Endothelial cell of umbilical vein (primary cell): ENCODE results near the gene CAPN8. TPM values are rescaled to one million over a fixed set of nuclear protein-coding genes. Genes with fewer than 3 reads are reported as not detected.

ENCODE experiments used
- BruUV-seq: library from RNA; stranded (reverse); fragments of 400-500 nt; replicated peaks from 2 replicates; lab custom pipeline; 2021; lab: Mats Ljungman, UMichigan
- CTCF ChIA-PET: fragments of 300-600, 350-600 bp; sonication (Branson Sonifier 250); formaldehyde crosslinking; loops from one replicate; lab custom pipeline; 2021; ENCODE audit warnings: antibody characterized with exemption, inconsistent platforms; lab: Charles Lee
- POLR2A ChIA-PET: fragments of 300-600, 350-600 bp; sonication (Branson Sonifier 250); formaldehyde crosslinking; loops from one replicate; lab custom pipeline; 2021; ENCODE audit warnings: antibody characterized with exemption, inconsistent platforms; lab: Charles Lee
- DNase-seq: peaks from one replicate; pipeline ENCODE4 v3.0.0-alpha.2; 2011; ENCODE audit warnings: low read depth, low spot score
- FAIRE-seq: peaks from 2 replicates; lab custom pipeline; 2011; peaks lifted over from hg19 to GRCh38; lab: Jason Lieb, UNC
- H2AFZ ChIP-seq: 2 replicates; pipeline ENCODE4 v1.6.0; 2012; ENCODE audit warnings: low read depth, low read length, control low read depth, inconsistent platforms
- H3K27ac ChIP-seq: 2 replicates; pipeline ENCODE4 v1.5.1; 2011; ENCODE audit warnings: low read depth, mild to moderate bottlenecking, control low read depth, low read length, moderate library complexity; ENCODE audit not compliant: insufficient read depth
- H3K27me3 ChIP-seq, 2 experiments: 2 replicates each; pipeline versions ENCODE4 v1.6.0 to v1.6.1; 2011; ENCODE audit warnings: low read length in 2 of 2, mixed read lengths in 1 of 2; ENCODE audit not compliant: control insufficient read depth in 2 of 2, insufficient read depth in 2 of 2
- H3K36me3 ChIP-seq, 2 experiments: 2 replicates in 1 of 2; 3 replicates in 1 of 2; pipeline ENCODE4 v1.5.1; 2011; ENCODE audit warnings: low read length in 2 of 2, mild to moderate bottlenecking in 1 of 2, moderate library complexity in 1 of 2; ENCODE audit not compliant: control insufficient read depth in 2 of 2, insufficient read depth in 2 of 2; ENCODE audit errors: extremely low read depth in 1 of 2
- H3K4me1 ChIP-seq: 3 replicates; pipeline ENCODE4 v1.5.1; 2011; ENCODE audit warnings: mild to moderate bottlenecking, low read length; ENCODE audit not compliant: control insufficient read depth, insufficient read depth; ENCODE audit errors: extremely low read depth
- H3K4me2 ChIP-seq: 2 replicates; pipeline ENCODE4 v1.6.1; 2011; ENCODE audit warnings: low read length, control low read depth, mixed read lengths; ENCODE audit not compliant: insufficient read depth
- H3K4me3 ChIP-seq, 3 experiments: fragments of 200-600 bp in 1 of 3; sonication (generic), shearing (Covaris generic) in 1 of 3; replicated peaks in 1 of 3; 2 replicates each; pipeline ENCODE4 v1.5.1; 2011 to 2016; ENCODE audit warnings: control low read depth in 3 of 3, low read length in 3 of 3, mild to moderate bottlenecking in 2 of 3, inconsistent platforms in 1 of 3, low read depth in 1 of 3, moderate library complexity in 1 of 3; ENCODE audit not compliant: insufficient read depth in 1 of 3
- H3K79me2 ChIP-seq: 2 replicates; pipeline ENCODE4 v1.6.0; 2012; ENCODE audit warnings: low read length, inconsistent platforms; ENCODE audit not compliant: control insufficient read depth, insufficient read depth
- H3K9ac ChIP-seq: replicated peaks from 2 replicates; pipeline ENCODE3; 2011; ENCODE audit warnings: low read length, control low read depth; ENCODE audit not compliant: insufficient read depth; ENCODE audit errors: extremely low read depth
- H3K9me1 ChIP-seq: replicated peaks from 3 replicates; pipeline ENCODE4 v1.6.0; 2011; ENCODE audit warnings: mild to moderate bottlenecking, low read length; ENCODE audit not compliant: control insufficient read depth, insufficient read depth; ENCODE audit errors: extremely low read depth
- H3K9me3 ChIP-seq: replicated peaks from 2 replicates; pipeline ENCODE4 v1.5.1; 2012; ENCODE audit warnings: low read length, inconsistent platforms; ENCODE audit not compliant: control insufficient read depth, insufficient read depth
- H4K20me1 ChIP-seq: replicated peaks from 2 replicates; pipeline ENCODE3; 2011; ENCODE audit warnings: mild to moderate bottlenecking, low read length; ENCODE audit not compliant: control insufficient read depth, insufficient read depth; ENCODE audit errors: extremely low read depth
- EZH2 ChIP-seq: IDR thresholded peaks from 2 replicates; pipeline ENCODE4 v1.6.1; 2012; ENCODE audit warnings: borderline replicate concordance, low read depth, mild to moderate bottlenecking, moderate library complexity, low read length, inconsistent platforms; ENCODE audit not compliant: severe bottlenecking
- FOS ChIP-seq: IDR thresholded peaks from 2 replicates; pipeline ENCODE4 v1.6.1; 2011; ENCODE audit warnings: mild to moderate bottlenecking, low read length, moderate library complexity, borderline replicate concordance; ENCODE audit not compliant: insufficient read depth
- GATA2 ChIP-seq: IDR thresholded peaks from 2 replicates; pipeline ENCODE4 v1.7.0; 2011; ENCODE audit warnings: low read depth, mild to moderate bottlenecking, moderate library complexity, mixed read lengths, low read length; ENCODE audit not compliant: insufficient read length, insufficient read depth
- JUN ChIP-seq: IDR thresholded peaks from 2 replicates; pipeline ENCODE4 v1.6.1; 2011; ENCODE audit warnings: borderline replicate concordance, low read depth; ENCODE audit not compliant: insufficient read length, insufficient read depth
- MYC ChIP-seq: IDR thresholded peaks from one replicate; pipeline ENCODE4 v1.6.1; 2011; ENCODE audit warnings: mild to moderate bottlenecking, low read depth, low read length
- POLR2A ChIP-seq: IDR thresholded peaks from 2 replicates; pipeline ENCODE4 v1.6.1; 2012; ENCODE audit warnings: low read depth, mild to moderate bottlenecking, control low read depth, low read length
- POLR2AphosphoS5 ChIP-seq: IDR thresholded peaks from 2 replicates; pipeline ENCODE4 v1.6.1; 2012; ENCODE audit warnings: low read depth, mild to moderate bottlenecking, control low read depth, low read length, moderate library complexity; ENCODE audit not compliant: insufficient read depth
- dilution Hi-C: fragments of 300-500 bp; cut with MboI; formaldehyde crosslinking; loops from one replicate; pipeline ENCODE4 v1.15.0; 2019; ENCODE audit warnings: low sequenced_read_pairs; ENCODE audit not compliant: extremely low pct_ligation_motif_present
- intact Hi-C: fragments of 100-400 bp; cut with micrococcal nuclease; formaldehyde crosslinking; loops from one replicate; pipeline ENCODE4 v1.10.0; 2022
- polyA plus RNA-seq, 4 experiments: library from polyadenylated mRNA; depleted of rRNA in 3 of 4; stranded (reverse) in 3 of 4; unstranded in 1 of 4; fragments of >200 nt; gene quantifications; 2 replicates each; pipeline versions ENCODE4 v1.2.1 to v1.2.3, GENCODE V29; 2011 to 2012; ENCODE audit warnings: missing spikeins in 1 of 4
- total RNA-seq: library from RNA; stranded (reverse); gene quantifications from 2 replicates; pipeline ENCODE4 v1.2.3, GENCODE V29; 2021
- TF ChIP-seq, protein P1 (sequence below), 2 donors: IDR thresholded peaks; 1 replicate in 1 of 2; 2 replicates in 1 of 2; pipeline ENCODE4 v1.5.1; 2011; ENCODE audit warnings: low read length in 2 of 2, mild to moderate bottlenecking in 2 of 2, moderate library complexity in 2 of 2, control low read depth in 1 of 2, inconsistent platforms in 1 of 2, low read depth in 1 of 2; ENCODE audit not compliant: insufficient read depth in 1 of 2; ENCODE audit errors: extremely low read depth in 1 of 2
- TF ChIP-seq, protein P2 (sequence below): IDR thresholded peaks from 2 replicates; pipeline ENCODE4 v1.6.1; 2011; ENCODE audit not compliant: insufficient read depth, insufficient read length

The CAPN8 gene
- total and polyA plus RNA-seq, 2 donors (not counting 3 experiments of a cell fraction or from before 2014, with no cell fraction given), result not detected

GRCh38 chr1:223553957-223554356, 111.5 kb downstream of the CAPN8 start:
- no peak overlapping the region for H3K4me3 ChIP-seq
- no peak overlapping the region for H2AFZ ChIP-seq
- H3K9me1 ChIP-seq, result no peaks in the 10 kb centered on the region
- H3K27ac ChIP-seq, result no peak overlapping the region
- dilution Hi-C loops (no loop called here), intact Hi-C loops (no loop called here)
- no peaks in the 10 kb centered on the region for H3K27me3 ChIP-seq
- H3K9ac ChIP-seq, result no peak overlapping the region
- H3K4me2 ChIP-seq, result no peak overlapping the region
- no peaks in the 10 kb centered on the region for H3K36me3 ChIP-seq
- CTCF ChIA-PET, result interaction anchor here (1.2 kb wide), 1 partner anchor 59 kb away, joined by 3 read pairs; no protein-coding TSS in a partner anchor
- no peaks in the 10 kb centered on the region for H3K9me3 ChIP-seq
- BruUV-seq, result no TSS peak
- POLR2A ChIA-PET, result no interaction called here
- no peaks in the 10 kb centered on the region for H3K4me1 ChIP-seq
- H4K20me1 ChIP-seq, result no peaks in the 10 kb centered on the region
- DNase-seq (no peak), FAIRE-seq (no peak)
- TF ChIP-seq GATA2 (no peak), EZH2 (no peak), POLR2AphosphoS5 (no peak)
- TF ChIP-seq, protein P1, sequence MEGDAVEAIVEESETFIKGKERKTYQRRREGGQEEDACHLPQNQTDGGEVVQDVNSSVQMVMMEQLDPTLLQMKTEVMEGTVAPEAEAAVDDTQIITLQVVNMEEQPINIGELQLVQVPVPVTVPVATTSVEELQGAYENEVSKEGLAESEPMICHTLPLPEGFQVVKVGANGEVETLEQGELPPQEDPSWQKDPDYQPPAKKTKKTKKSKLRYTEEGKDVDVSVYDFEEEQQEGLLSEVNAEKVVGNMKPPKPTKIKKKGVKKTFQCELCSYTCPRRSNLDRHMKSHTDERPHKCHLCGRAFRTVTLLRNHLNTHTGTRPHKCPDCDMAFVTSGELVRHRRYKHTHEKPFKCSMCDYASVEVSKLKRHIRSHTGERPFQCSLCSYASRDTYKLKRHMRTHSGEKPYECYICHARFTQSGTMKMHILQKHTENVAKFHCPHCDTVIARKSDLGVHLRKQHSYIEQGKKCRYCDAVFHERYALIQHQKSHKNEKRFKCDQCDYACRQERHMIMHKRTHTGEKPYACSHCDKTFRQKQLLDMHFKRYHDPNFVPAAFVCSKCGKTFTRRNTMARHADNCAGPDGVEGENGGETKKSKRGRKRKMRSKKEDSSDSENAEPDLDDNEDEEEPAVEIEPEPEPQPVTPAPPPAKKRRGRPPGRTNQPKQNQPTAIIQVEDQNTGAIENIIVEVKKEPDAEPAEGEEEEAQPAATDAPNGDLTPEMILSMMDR (IDR thresholded peaks at IDR 0.05; ENCODE audit: extremely low read depth in 1 of 2, insufficient read depth in 1 of 2, low read depth in 1 of 2, low read length in 2 of 2), result no peak
- TF ChIP-seq, protein P2, sequence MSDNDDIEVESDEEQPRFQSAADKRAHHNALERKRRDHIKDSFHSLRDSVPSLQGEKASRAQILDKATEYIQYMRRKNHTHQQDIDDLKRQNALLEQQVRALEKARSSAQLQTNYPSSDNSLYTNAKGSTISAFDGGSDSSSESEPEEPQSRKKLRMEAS, result no peak
- H3K79me2 ChIP-seq, result no peaks in the 10 kb centered on the region

- Histone ChIP-seq H2AFZ (no peak overlapping the region), H3K4me3 (no peak overlapping the region), H3K4me1 (no peaks in the 10 kb centered on the region), H3K27me3 (no peaks in the 10 kb centered on the region), H3K4me2 (no peak overlapping the region), H3K79me2 (no peaks in the 10 kb centered on the region), H3K9me1 (no peaks in the 10 kb centered on the region), H3K9me3 (no peaks in the 10 kb centered on the region), H4K20me1 (no peaks in the 10 kb centered on the region), H3K36me3 (no peaks in the 10 kb centered on the region), H3K9ac (no peak overlapping the region), H3K27ac (no peak overlapping the region)
- BruUV-seq, result no TSS peak
- dilution Hi-C loops, result no loop called here
- TF ChIP-seq MYC (no peak), JUN (no peak), FOS (no peak), EZH2 (no peak), GATA2 (no peak), POLR2A (no peak), POLR2AphosphoS5 (no peak)
- TF ChIP-seq, protein P2, result no peak
- TF ChIP-seq, protein P1 (IDR thresholded peaks at IDR 0.05; ENCODE audit: extremely low read depth in 1 of 2, insufficient read depth in 1 of 2, low read depth in 1 of 2, low read length in 2 of 2), result no peak
- POLR2A ChIA-PET, result no interaction called here
- CTCF ChIA-PET, result no interaction called here
- DNase-seq, result no peak
- FAIRE-seq, result no peak
- intact Hi-C loops, result no loop called here
Observed at GRCh38 chr1:223551610-223552009, 113.9 kb downstream of the CAPN8 start.
